Uterus (tissue), 4 donors: ENCODE data around the gene FYTTD1. TPM values are rescaled to one million over a fixed set of nuclear protein-coding genes. Genes with fewer than 3 reads are reported as not detected.

ENCODE experiments used
- DNase-seq, 2 donors: peaks; one replicate each; pipeline ENCODE4 v3.0.0-alpha.2; 2019 to 2020
- H3K27ac ChIP-seq, 2 donors: fragments of 200-600 bp; sonication (generic); 1 replicate in 1 of 2; 2 replicates in 1 of 2; pipeline ENCODE4 v1.5.1; 2016 to 2018
- H3K27me3 ChIP-seq, 2 donors: fragments of 200-600 bp; sonication (generic); one replicate each; pipeline ENCODE4 v1.5.1; 2018 to 2019; ENCODE audit warnings: control low read depth in 1 of 2
- H3K36me3 ChIP-seq, 2 donors: fragments of 200-600 bp; sonication (generic); one replicate each; pipeline ENCODE4 v1.5.1; 2019; ENCODE audit warnings: control low read depth in 1 of 2
- H3K4me1 ChIP-seq, 2 donors: fragments of 200-600 bp; sonication (generic); one replicate each; pipeline ENCODE4 v1.5.1; 2018 to 2019; ENCODE audit warnings: control low read depth in 1 of 2
- H3K4me3 ChIP-seq, 2 donors: fragments of 200-600 bp; sonication (generic); 1 replicate in 1 of 2; 2 replicates in 1 of 2; pipeline ENCODE4 v1.5.1; 2018 to 2019; ENCODE audit warnings: mild to moderate bottlenecking in 1 of 2
- H3K9me3 ChIP-seq, 2 donors: fragments of 200-600 bp; sonication (generic); one replicate each; pipeline ENCODE4 v1.5.1; 2019; ENCODE audit warnings: control low read depth in 1 of 2
- CTCF ChIP-seq, 4 experiments: fragments of 200-600 bp in 2 of 4; fragments of 450-650 bp in 2 of 4; sonication (generic) in 2 of 4; IDR thresholded peaks; one replicate each; pipeline ENCODE4 v1.5.1; 2016 to 2019; ENCODE audit warnings: antibody characterized with exemption in 4 of 4, mild to moderate bottlenecking in 2 of 4, moderate library complexity in 1 of 4
- POLR2A ChIP-seq, 2 donors: fragments of 450-650 bp; IDR thresholded peaks; one replicate each; pipeline ENCODE4 v1.6.1; 2016; ENCODE audit warnings: antibody characterized with exemption in 2 of 2, mild to moderate bottlenecking in 1 of 2, moderate library complexity in 1 of 2
- intact Hi-C: fragments of 100-400 bp; cut with DNase I; formaldehyde crosslinking; loops from one replicate; pipeline ENCODE4 v1.15.1; 2023; ENCODE audit warnings: low total_unique reads
- total RNA-seq, 4 donors: library from RNA; depleted of rRNA in 3 of 4; stranded (reverse); fragments of >200 nt in 3 of 4; gene quantifications; one replicate each; pipeline versions ENCODE4 v1.1.0 to v1.2.4, GENCODE V29; 2014 to 2023
- donor health status: DM: yes; HTN: yes; CAD: no.

The FYTTD1 gene
- total RNA-seq, 4 donors from 2014 or later = 22.5 to 100 (median 45.5) TPM

- DNase-seq = no peak
- H3K9me3 ChIP-seq = no peaks in the 10 kb centered on the region
Observed at GRCh38 chr3:197749315-197749600, 425 bp upstream of the FYTTD1 start.

GRCh38 chr3:197750396-197750831 lies 731 bp downstream of the FYTTD1 start:
- no peak for TF ChIP-seq POLR2A (IDR thresholded peaks at IDR 0.05)
- TF ChIP-seq CTCF (IDR thresholded peaks at IDR 0.05) = no peak
- peak; percentile 39 to 52 for DNase-seq
- no peaks in the 10 kb centered on the region for H3K27me3 ChIP-seq
- peak overlapping the region; percentile 95 to 96 for H3K27ac ChIP-seq
- no peaks in the 10 kb centered on the region for H3K9me3 ChIP-seq
- intact Hi-C loops = no loop called here
- H3K36me3 ChIP-seq = no peaks in the 10 kb centered on the region
- peaks cover 9 to 10% of the 10 kb centered on the region in 2 donors for H3K4me1 ChIP-seq
- H3K4me3 ChIP-seq = peak overlapping the region; percentile 69 to 74

More at GRCh38 chr3:197749315-197749600, 425 bp upstream of the FYTTD1 start:
- peaks cover 9 to 10% of the 10 kb centered on the region in 2 donors for H3K4me1 ChIP-seq
- H3K27ac ChIP-seq = peak overlapping the region; percentile 95 to 96
- intact Hi-C loops = no loop called here
- no peak for TF ChIP-seq POLR2A (IDR thresholded peaks at IDR 0.05)
- no peak for TF ChIP-seq CTCF (IDR thresholded peaks at IDR 0.05)
- no peaks in the 10 kb centered on the region for H3K36me3 ChIP-seq
- H3K27me3 ChIP-seq = no peaks in the 10 kb centered on the region
- H3K4me3 ChIP-seq = peak overlapping the region; percentile 69 to 74

DNA sequence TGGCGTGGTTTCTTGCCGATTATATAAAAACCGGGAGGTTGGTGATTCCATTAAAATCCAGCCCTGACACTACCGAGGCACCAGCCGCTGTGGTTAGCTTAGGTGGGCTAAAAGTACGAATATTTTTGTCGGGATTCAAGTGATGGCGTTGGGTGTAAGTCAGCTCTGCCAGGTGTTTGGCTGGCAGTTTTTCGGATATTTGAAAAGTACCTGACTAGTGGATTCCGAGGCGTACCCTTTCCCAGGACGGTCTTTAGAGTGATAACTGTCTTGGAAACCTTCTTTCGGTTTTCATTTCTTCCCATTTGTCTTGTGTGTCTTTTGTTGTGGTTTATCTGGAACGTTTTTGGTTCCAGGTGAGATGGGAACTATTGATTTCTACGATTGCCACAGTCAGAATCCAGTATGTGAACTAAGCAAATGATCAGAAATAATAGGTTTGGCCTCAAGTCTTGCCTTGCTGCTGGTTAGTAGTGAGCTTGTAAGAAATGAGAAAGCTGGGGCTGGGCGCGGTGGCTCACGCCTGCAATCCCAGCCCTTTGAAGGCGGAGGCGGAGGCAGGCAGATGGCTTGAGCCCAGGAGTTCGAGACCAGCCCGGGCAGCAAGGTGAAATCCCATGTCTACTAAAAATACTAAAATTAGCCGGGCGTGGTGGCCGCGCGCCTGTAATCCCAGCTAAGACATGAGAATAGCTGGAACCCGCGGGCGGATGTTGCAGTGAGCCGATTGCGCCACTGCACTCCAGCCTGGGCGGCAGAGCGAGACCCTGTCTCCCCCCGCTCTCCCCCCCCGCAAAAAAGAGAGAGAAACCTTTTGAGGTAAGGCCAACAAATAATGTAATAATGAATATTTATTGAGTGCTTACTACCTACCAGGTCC lies 1.4 kb downstream of the FYTTD1 start:
- DNase-seq = peak; percentile 69 to 71
- intact Hi-C loops = no loop called here
- Histone ChIP-seq H3K4me3 (peak overlapping the region; percentile 69 to 74), H3K27ac (peak overlapping the region; percentile 95 to 96), H3K9me3 (no peaks in the 10 kb centered on the region), H3K36me3 (no peaks in the 10 kb centered on the region), H3K27me3 (no peaks in the 10 kb centered on the region), H3K4me1 (peaks cover 9 to 10% of the 10 kb centered on the region in 2 donors)
- TF ChIP-seq CTCF (IDR thresholded peaks at IDR 0.05) (peak in 1 of 4 experiments; percentile 10), POLR2A (IDR thresholded peaks at IDR 0.05) (no peak)

DNA sequence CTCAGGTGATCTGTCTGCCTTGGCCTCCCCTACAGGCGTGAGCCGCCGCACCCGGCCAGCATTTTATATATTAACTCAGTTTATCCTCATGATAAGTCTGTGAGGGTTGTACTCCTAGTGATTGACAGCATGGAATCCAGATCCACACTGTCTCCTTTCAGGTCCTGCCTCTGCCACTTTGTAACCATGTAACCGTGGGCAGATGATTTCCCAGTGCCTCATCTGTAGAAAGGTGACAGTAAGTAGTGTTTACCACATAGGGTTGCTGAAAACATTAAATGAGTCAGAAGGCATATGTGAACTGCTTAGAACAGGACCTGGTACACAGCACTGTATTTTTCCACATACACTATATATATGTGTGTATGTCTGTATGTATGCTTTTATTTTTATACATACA lies 2.4 kb downstream of the FYTTD1 start:
- Histone ChIP-seq H3K9me3 (no peaks in the 10 kb centered on the region), H3K27ac (peak overlapping the region; percentile 95 to 96), H3K36me3 (no peaks in the 10 kb centered on the region), H3K4me3 (peak overlapping the region in 1 of 2 donors; percentile 74), H3K4me1 (peaks cover 9 to 10% of the 10 kb centered on the region in 2 donors), H3K27me3 (no peaks in the 10 kb centered on the region)
- intact Hi-C loops = no loop called here
- DNase-seq = no peak
- TF ChIP-seq POLR2A (IDR thresholded peaks at IDR 0.05) (no peak), CTCF (IDR thresholded peaks at IDR 0.05) (no peak)

- Histone ChIP-seq H3K36me3 (no peaks in the 10 kb centered on the region), H3K4me1 (peaks cover 9 to 10% of the 10 kb centered on the region in 2 donors), H3K4me3 (no peak overlapping the region), H3K27me3 (no peaks in the 10 kb centered on the region), H3K9me3 (no peaks in the 10 kb centered on the region), H3K27ac (no peak overlapping the region)
- DNase-seq = no peak
- no peak for TF ChIP-seq CTCF (IDR thresholded peaks at IDR 0.05)
- TF ChIP-seq POLR2A (IDR thresholded peaks at IDR 0.05) = no peak
- intact Hi-C loops = no loop called here
Observed at GRCh38 chr3:197753263-197753662, 3.6 kb downstream of the FYTTD1 start.
